ENCODE data around the gene ADAMTS12. TPM values are rescaled to one million over a fixed set of nuclear protein-coding genes. Genes with fewer than 3 reads are reported as not detected.

The ADAMTS12 gene
- total and polyA plus RNA-seq, 2 of the 8 experiments (the other 6 are each of a cell fraction or from before 2014, with no cell fraction given): 6.4 to 12.8 TPM

DNA sequence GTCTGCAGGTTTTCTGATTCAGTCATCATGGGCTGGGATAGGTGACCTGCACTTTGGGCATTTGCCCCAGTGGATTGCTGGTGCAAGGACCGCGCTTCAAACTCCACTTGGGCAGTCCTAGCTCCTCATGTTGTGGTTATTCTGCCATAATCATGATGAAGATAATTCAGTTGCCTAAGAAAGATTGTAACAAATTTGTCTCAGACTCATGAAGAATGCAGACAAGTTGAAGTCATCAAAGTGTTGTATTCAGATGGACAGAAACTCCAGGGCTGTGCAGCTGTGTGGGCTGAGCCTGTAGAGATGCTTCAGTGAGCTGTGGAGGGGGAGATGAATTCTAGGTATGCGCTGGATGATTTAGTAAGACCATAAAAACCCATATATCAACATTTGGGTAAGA, 412.5 kb downstream of the ADAMTS12 start:
- no peak overlapping the region for H2BK20ac ChIP-seq (ENCODE audit: low read length)
- H2BK12ac ChIP-seq (ENCODE audit: low read depth, low read length): no peak overlapping the region
- FAIRE-seq (no peak), DNase-seq (ENCODE audit: low read depth in 1 of 2, low spot score in 2 of 2) (no peak)
- H3K23me2 ChIP-seq (ENCODE audit: low read depth, low read length): peaks cover 2% of the 10 kb centered on the region; the same call in 1 of the 2 replicates
- H3K36me3 ChIP-seq (ENCODE audit: control insufficient read depth in 2 of 4, insufficient read depth in 4 of 4, low read length in 3 of 4): peaks cover 4 to 60% (median 17%) of the 10 kb centered on the region in 4 experiments
- no peak overlapping the region for H3K4me3 ChIP-seq (ENCODE audit: extremely low read depth in 1 of 4, insufficient read depth in 2 of 4, low read depth in 3 of 4, low read length in 4 of 4)
- H3K18ac ChIP-seq (ENCODE audit: extremely low read depth, low read length): no peak overlapping the region
- no peak overlapping the region for H3K9ac ChIP-seq (replicated peaks in 1 of 4; ENCODE audit: extremely low read depth in 1 of 4, low read depth in 3 of 4, low read length in 3 of 4)
- H3K14ac ChIP-seq (ENCODE audit: insufficient read length): no peak overlapping the region
- H3K27me3 ChIP-seq (replicated peaks in 1 of 4; ENCODE audit: control insufficient read depth in 3 of 4, extremely low read depth in 1 of 4, insufficient read depth in 3 of 4, low read length in 3 of 4): no peaks in the 10 kb centered on the region
- H4K20me1 ChIP-seq (replicated peaks in 1 of 2; ENCODE audit: control insufficient read depth in 1 of 2, insufficient read depth in 2 of 2, low read length in 2 of 2): no peaks in the 10 kb centered on the region
- H3K4me2 ChIP-seq (ENCODE audit: insufficient read depth in 1 of 2, low read depth in 2 of 2, low read length in 2 of 2): no peak overlapping the region
- H4K91ac ChIP-seq (replicated peaks; ENCODE audit: insufficient read length, low read length): no peak overlapping the region
- H2AK5ac ChIP-seq (ENCODE audit: low read depth, low read length): no peak overlapping the region
- no peak overlapping the region for H3K4ac ChIP-seq (replicated peaks; ENCODE audit: insufficient read length, low read depth, low read length)
- peaks cover 0 to 2% (median 0%) of the 10 kb centered on the region in 4 experiments; a peak in 1 of 7 replicates for H3K4me1 ChIP-seq (replicated peaks in 1 of 4; ENCODE audit: control insufficient read depth in 3 of 4, insufficient read depth in 4 of 4, low read length in 3 of 4)
- H4K8ac ChIP-seq (ENCODE audit: extremely low read depth, insufficient read depth, low read length): no peak overlapping the region
- H3K9me3 ChIP-seq (ENCODE audit: insufficient read depth in 2 of 2, low read depth in 1 of 2, low read length in 1 of 2): no peaks in the 10 kb centered on the region
- no peaks in the 10 kb centered on the region for H3K79me2 ChIP-seq (ENCODE audit: control insufficient read depth in 1 of 2, insufficient read depth in 2 of 2, low read length in 2 of 2)
- no peak overlapping the region for H2BK120ac ChIP-seq (replicated peaks; ENCODE audit: low read depth, low read length)
- no peak overlapping the region for H2BK15ac ChIP-seq (ENCODE audit: low read length)
- no peak overlapping the region for H2AFZ ChIP-seq (ENCODE audit: low read length)
- ChIA-PET CTCF (ENCODE audit: partially characterized antibody) (interaction anchor here (1.0 to 2.2 kb wide), 4 partner anchors 10 to 321 kb away, joined by 3 to 7 read pairs (median 6); no protein-coding TSS in a partner anchor), POLR2A (ENCODE audit: partially characterized antibody) (interaction anchor here (1.0 to 3.6 kb wide), 7 partner anchors 9 to 41 kb away, joined by 3 to 21 read pairs (median 5); partner anchors contain the start of gene TARS1)
- no peak overlapping the region for H4K5ac ChIP-seq (ENCODE audit: insufficient read length, low read depth, low read length)
- H3K27ac ChIP-seq (ENCODE audit: low read depth, low read length): no peak overlapping the region
- WGBS, 2 experiments (ENCODE audit: extremely low coverage in 1 of 2, insufficient coverage in 1 of 2, insufficient read length in 1 of 2, insufficient replicate concordance in 2 of 2, low coverage in 1 of 2, low lambda C conversion rate in 2 of 2, missing lambda C conversion rate in 1 of 2): 91% methylated on average over 3 of the region's 3 CpGs; no CpG with 5 or more reads in 1 of the 2 experiments
- H2BK5ac ChIP-seq (ENCODE audit: low read depth, low read length): no peak overlapping the region
- H3K79me1 ChIP-seq (ENCODE audit: low read depth, low read length): no peaks in the 10 kb centered on the region
- H3K23ac ChIP-seq (ENCODE audit: insufficient read length): no peak overlapping the region
- H3K56ac ChIP-seq (replicated peaks; ENCODE audit: insufficient read length, low read depth, low read length): no peak overlapping the region
- TF ChIP-seq CBX5 (IDR thresholded peaks at IDR 0.05; ENCODE audit: low read depth, low read length) (no peak), RFX5 (IDR thresholded peaks at IDR 0.05; ENCODE audit: borderline replicate concordance, low read depth, low read length) (no peak), YY1 (IDR thresholded peaks at IDR 0.05; ENCODE audit: low read depth, low read length) (no peak), JUN (IDR thresholded peaks at IDR 0.05; ENCODE audit: low read depth, low read length) (no peak), CHD1 (IDR thresholded peaks at IDR 0.05; ENCODE audit: low read depth, low read length) (no peak), TCF12 (IDR thresholded peaks at IDR 0.05; ENCODE audit: low read depth, low read length) (no peak)

Data from H1 (cell line).